Hepatocyte (in vitro differentiated cells): Measurements from ENCODE around the gene RPGR. TPM values are rescaled to one million over a fixed set of nuclear protein-coding genes. Genes with fewer than 3 reads are reported as not detected.

Experiments
- DNase-seq: peaks from one replicate; pipeline ENCODE4 v3.0.0-alpha.2; 2016; ENCODE audit warnings: low spot score
- H2AFZ ChIP-seq: fragments of 200-600 bp; sonication (generic); 2 replicates; pipeline ENCODE4 v1.6.0; 2016; ENCODE audit warnings: antibody characterized with exemption, mild to moderate bottlenecking
- H3K27ac ChIP-seq: fragments of 200-600 bp; sonication (generic); 2 replicates; pipeline ENCODE4 v1.5.1; 2016; ENCODE audit warnings: mild to moderate bottlenecking
- H3K27me3 ChIP-seq: fragments of 200-600 bp; sonication (generic); 2 replicates; pipeline ENCODE4 v1.6.1; 2016
- H3K36me3 ChIP-seq: fragments of 200-600 bp; sonication (generic); replicated peaks from 2 replicates; pipeline ENCODE4 v1.5.1; 2016; ENCODE audit warnings: low read depth; ENCODE audit not compliant: insufficient read depth
- H3K4me1 ChIP-seq: fragments of 200-600 bp; sonication (generic); 2 replicates; pipeline ENCODE4 v1.5.1; 2016; ENCODE audit warnings: mild to moderate bottlenecking, moderate library complexity; ENCODE audit not compliant: insufficient read depth
- H3K4me2 ChIP-seq: fragments of 200-600 bp; sonication (generic); 2 replicates; pipeline ENCODE4 v1.6.0; 2016
- H3K4me3 ChIP-seq: fragments of 200-600 bp; sonication (generic); 2 replicates; pipeline ENCODE4 v1.5.1; 2016; ENCODE audit warnings: mild to moderate bottlenecking
- H3K79me2 ChIP-seq: fragments of 200-600 bp; sonication (generic); 2 replicates; pipeline ENCODE4 v1.6.0; 2017; ENCODE audit warnings: mild to moderate bottlenecking
- H3K9me2 ChIP-seq: fragments of 200-600 bp; sonication (generic); replicated peaks from 2 replicates; pipeline ENCODE4 v1.6.0; 2017; ENCODE audit warnings: mild to moderate bottlenecking; ENCODE audit not compliant: insufficient read depth
- H3K9me3 ChIP-seq: fragments of 200-600 bp; sonication (generic); 2 replicates; pipeline ENCODE4 v1.5.1; 2016; ENCODE audit warnings: low read depth, mild to moderate bottlenecking
- H4K20me1 ChIP-seq: fragments of 200-600 bp; sonication (generic); 2 replicates; pipeline ENCODE4 v1.6.0; 2016; ENCODE audit warnings: mild to moderate bottlenecking; ENCODE audit not compliant: insufficient read depth, poor library complexity, severe bottlenecking
- EZH2 ChIP-seq: fragments of 200-600 bp; sonication (generic); IDR thresholded peaks from 2 replicates; pipeline ENCODE4 v1.6.1; 2016; ENCODE audit warnings: antibody characterized with exemption, mild to moderate bottlenecking, borderline replicate concordance
- EZH2phosphoT487 ChIP-seq: fragments of 200-600 bp; sonication (generic); IDR thresholded peaks from one replicate; pipeline ENCODE4 v1.6.1; 2018; ENCODE audit warnings: antibody characterized with exemption, mild to moderate bottlenecking, low read depth, moderate library complexity; ENCODE audit not compliant: unreplicated experiment, severe bottlenecking
- WGBS: methylation state at CpG from one replicate; pipeline ENCODE4 v1.1.6; 2016; ENCODE audit warnings: low lambda C conversion rate; ENCODE audit errors: missing lambda C conversion rate; 5-methylcytosine and 5-hydroxymethylcytosine counted together
- polyA plus RNA-seq: library from polyadenylated mRNA; unstranded; fragments of >200 nt; fragmentation: Nextera tagmentation; extraction: Ambion mirVana; gene quantifications from 2 replicates; pipeline ENCODE4 v1.2.1, GENCODE V29; 2016
- small RNA-seq: library from RNA; depleted of rRNA; stranded (forward); fragments of <200 nt; gene quantifications from one replicate; pipeline ENCODE3, GENCODE V24; 2014
- total RNA-seq: library from RNA; depleted of rRNA; stranded (reverse); fragments of >200 nt; gene quantifications from 2 replicates; pipeline ENCODE4 v1.2.3, GENCODE V29; 2014
- TF ChIP-seq, protein P1 (sequence below): fragments of 200-600 bp; sonication (generic); IDR thresholded peaks from 2 replicates; pipeline ENCODE4 v1.5.1; 2016; ENCODE audit warnings: antibody characterized with exemption, mild to moderate bottlenecking; ENCODE audit not compliant: poor library complexity

RPGR gene
- total and polyA plus RNA-seq, 2 experiments from 2014 or later = 7.2 to 15.9 TPM

DNA sequence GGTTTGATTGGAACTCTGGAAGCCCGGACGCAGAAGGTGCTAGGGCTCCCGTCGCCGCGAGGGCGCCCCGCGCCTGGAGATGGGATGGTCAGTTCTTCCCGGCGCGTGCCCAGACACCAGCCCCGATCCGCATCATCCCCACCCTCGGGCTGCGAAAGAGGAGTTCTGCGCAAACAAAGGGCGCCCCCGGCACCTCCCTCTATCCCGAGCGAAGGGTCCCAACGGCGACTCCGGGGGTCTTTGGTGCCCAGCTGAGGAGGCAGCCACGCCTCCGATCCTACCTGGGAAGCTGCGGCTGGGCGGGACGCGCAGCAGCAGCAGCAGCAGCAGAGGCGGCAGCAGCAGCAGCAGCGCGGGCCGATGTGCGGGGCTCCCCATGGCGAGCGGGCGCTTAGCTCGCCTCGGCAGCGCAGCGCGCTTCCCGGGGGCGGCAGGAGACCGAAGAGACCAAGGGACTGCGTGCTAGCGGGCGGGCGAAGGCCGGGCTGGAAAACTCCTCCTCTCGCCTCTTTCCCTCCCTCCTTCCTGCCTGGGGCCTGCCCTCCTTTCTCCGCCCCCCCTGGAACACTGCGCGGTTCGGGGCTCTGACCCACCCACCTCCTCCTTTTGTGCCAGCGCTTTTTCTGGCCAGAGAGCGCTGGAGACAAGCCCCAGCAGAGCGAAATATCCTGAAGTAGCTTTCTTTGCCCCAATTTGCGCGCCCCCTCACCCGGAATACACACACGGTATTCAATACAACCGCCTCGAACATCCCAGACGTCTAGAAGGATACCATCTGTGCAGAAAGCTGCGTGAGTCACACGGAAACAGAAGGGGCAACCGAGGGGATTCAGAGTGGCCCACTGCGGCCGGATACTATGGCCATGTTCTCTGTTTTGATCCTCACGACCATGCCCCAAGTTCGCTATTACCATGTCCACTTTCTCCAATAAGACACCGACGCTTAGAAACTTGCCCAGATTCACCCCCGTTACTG is 106.6 kb downstream of the RPGR start, which contains the start of gene SRPX:
Gene SRPX, minus strand, starts transcription at position 457 of the 976 bp plus-strand sequence. Its CDS starts 79 bp downstream, at position 378.
- Histone ChIP-seq H3K27ac (peak within 1 kb of the TSS; percentile 37), H4K20me1 (no peaks in the 10 kb centered on the region), H3K4me1 (no peaks in the 10 kb centered on the region), H3K4me3 (peak within 1 kb of the TSS; percentile 75), H3K36me3 (no peaks in the 10 kb centered on the region), H3K79me2 (no peaks in the 10 kb centered on the region), H2AFZ (peak within 1 kb of the TSS; percentile 35), H3K4me2 (peak within 1 kb of the TSS; percentile 85), H3K9me3 (no peaks in the 10 kb centered on the region), H3K27me3 (no peaks in the 10 kb centered on the region), H3K9me2 (no peaks in the 10 kb centered on the region)
- WGBS = 45% methylated on average over 59 of the region's 76 CpGs
- TF ChIP-seq EZH2 (no peak), EZH2phosphoT487 (no peak)
- TF ChIP-seq, protein P1, sequence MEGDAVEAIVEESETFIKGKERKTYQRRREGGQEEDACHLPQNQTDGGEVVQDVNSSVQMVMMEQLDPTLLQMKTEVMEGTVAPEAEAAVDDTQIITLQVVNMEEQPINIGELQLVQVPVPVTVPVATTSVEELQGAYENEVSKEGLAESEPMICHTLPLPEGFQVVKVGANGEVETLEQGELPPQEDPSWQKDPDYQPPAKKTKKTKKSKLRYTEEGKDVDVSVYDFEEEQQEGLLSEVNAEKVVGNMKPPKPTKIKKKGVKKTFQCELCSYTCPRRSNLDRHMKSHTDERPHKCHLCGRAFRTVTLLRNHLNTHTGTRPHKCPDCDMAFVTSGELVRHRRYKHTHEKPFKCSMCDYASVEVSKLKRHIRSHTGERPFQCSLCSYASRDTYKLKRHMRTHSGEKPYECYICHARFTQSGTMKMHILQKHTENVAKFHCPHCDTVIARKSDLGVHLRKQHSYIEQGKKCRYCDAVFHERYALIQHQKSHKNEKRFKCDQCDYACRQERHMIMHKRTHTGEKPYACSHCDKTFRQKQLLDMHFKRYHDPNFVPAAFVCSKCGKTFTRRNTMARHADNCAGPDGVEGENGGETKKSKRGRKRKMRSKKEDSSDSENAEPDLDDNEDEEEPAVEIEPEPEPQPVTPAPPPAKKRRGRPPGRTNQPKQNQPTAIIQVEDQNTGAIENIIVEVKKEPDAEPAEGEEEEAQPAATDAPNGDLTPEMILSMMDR = no peak
- DNase-seq = peak; percentile 29

DNA sequence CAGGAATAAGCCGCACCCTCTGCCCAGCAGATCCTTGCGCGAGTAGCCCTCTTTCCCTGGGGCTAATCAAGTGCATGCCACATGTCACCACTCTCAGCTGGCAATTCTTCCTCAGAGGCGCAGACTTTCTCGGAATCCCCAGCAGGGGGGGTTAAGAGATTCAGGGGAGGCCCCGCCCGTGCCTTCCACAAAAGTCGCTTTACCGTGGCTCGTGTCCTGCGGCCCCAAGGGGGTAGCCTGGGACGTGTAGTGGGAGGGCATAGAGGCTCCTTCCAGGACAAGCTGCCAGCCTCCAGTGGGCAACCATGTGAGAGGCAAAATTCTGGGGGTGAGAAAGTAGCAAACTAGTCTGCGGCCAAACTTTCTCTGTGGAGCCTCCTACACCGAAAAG is 107.3 kb downstream of the RPGR start:
- Histone ChIP-seq H4K20me1 (no peaks in the 10 kb centered on the region), H3K4me3 (peak overlapping the region; percentile 75), H3K36me3 (no peaks in the 10 kb centered on the region), H3K27ac (peak overlapping the region; percentile 37), H3K79me2 (no peaks in the 10 kb centered on the region), H2AFZ (peak overlapping the region; percentile 35), H3K4me1 (no peaks in the 10 kb centered on the region), H3K27me3 (no peaks in the 10 kb centered on the region), H3K9me2 (no peaks in the 10 kb centered on the region), H3K4me2 (peak overlapping the region; percentile 85), H3K9me3 (no peaks in the 10 kb centered on the region)
- DNase-seq = peak; percentile 47
- TF ChIP-seq, protein P1 = peak; percentile 25
- no peak for TF ChIP-seq EZH2
- 39% methylated on average over 14 of the region's 14 CpGs for WGBS

Small RNA genes within 50 kb of the gene (small RNA-seq; reads per million reads assigned to genes)
- gene RF00322 = not detected

Other genes with a start within 250 kb of the RPGR start
- 82.4 and 101 TPM in 2 replicates for gene SRPX, start 106.6 kb downstream of the RPGR start, total RNA-seq
- 172 and 189 TPM in 2 replicates for gene SRPX, start 106.6 kb downstream of the RPGR start, polyA plus RNA-seq
- gene OTC, start 25.1 kb upstream of the RPGR start, total RNA-seq = 33.2 and 37.8 TPM in 2 replicates
- gene OTC, start 25.1 kb upstream of the RPGR start, polyA plus RNA-seq = 10.1 and 16.2 TPM in 2 replicates
- 12.3 and 12.4 TPM in 2 replicates for gene TSPAN7, start 234.0 kb upstream of the RPGR start, total RNA-seq
- 17.2 and 23.2 TPM in 2 replicates for gene TSPAN7, start 234.0 kb upstream of the RPGR start, polyA plus RNA-seq